ENCODE results near the gene C1QTNF8. TPM values are rescaled to one million over a fixed set of nuclear protein-coding genes. Genes with fewer than 3 reads are reported as not detected.

C1QTNF8 gene
- total and polyA plus RNA-seq, 2 donors (not counting 1 experiment from before 2014, with no cell fraction given): not detected

DNA sequence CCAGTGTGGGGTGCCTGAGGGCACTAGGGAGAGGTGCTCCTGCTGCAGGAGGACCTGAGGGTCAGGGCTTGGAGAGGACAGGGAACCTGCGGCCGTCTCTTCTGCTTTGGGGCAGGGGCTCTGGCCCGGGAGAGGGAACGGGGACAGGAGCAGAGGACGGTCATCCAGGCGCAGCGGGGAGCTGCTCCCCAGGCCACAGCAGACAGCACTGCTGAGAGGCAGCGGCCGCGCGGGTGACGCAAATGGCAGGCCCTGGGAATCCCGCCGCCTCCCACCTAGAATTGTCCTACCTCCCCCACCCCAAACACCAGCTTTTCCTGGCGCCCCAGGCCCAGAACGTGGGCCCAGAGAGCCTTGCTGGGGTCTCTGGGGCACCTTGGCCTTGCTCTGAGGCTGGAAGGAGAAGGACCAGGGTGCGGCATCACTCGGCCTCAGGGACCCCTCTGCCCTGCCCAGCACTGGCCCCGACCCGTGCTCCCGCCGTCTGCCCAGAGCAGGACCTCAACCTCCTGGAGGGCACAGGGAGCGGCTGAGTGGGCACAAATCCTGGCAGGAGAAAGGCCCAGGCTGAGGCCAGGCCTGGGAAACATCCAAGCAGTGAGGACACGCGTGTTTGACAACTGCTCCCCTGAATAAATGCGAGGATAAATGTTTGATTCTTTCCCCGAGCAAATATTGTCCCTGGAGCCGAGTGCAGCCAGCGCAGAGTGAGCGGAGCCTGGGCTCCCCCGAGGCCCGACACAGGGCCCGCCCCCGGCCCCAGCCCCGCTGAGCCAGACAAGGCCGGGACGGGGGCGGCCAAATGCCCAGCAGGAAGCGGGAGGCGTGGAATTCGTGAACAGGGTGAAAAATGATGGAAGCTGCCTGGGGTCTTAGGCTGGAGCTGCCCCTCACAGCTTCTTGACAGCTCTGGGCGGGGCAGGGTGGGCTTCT, 15.0 kb downstream of the C1QTNF8 start:
- H3K9me3 Mint-ChIP-seq (ENCODE audit: insufficient read depth): peaks cover 7% of the 10 kb centered on the region
- Histone ChIP-seq H3K27me3 (replicated peaks in 1 of 4; ENCODE audit: control extremely low read depth in 1 of 4, control insufficient read depth in 3 of 4, insufficient read depth in 4 of 4, low read length in 3 of 4) (peaks cover 0 to 29% (median 0%) of the 10 kb centered on the region in 4 experiments), H3K36me3 (replicated peaks in 1 of 2; ENCODE audit: control extremely low read depth in 1 of 2, control insufficient read depth in 1 of 2, extremely low read depth in 1 of 2, insufficient read depth in 2 of 2, low read length in 1 of 2) (no peaks in the 10 kb centered on the region), H3K4me3 (ENCODE audit: control extremely low read depth in 1 of 5, extremely low read depth in 1 of 5, insufficient read depth in 1 of 5, low read depth in 2 of 5, low read length in 4 of 5) (no peak overlapping the region), H3K4me1 (ENCODE audit: control insufficient read depth in 2 of 2, insufficient read depth in 2 of 2, low read length in 2 of 2) (no peaks in the 10 kb centered on the region), H2AFZ (ENCODE audit: insufficient read depth, low read depth, low read length, poor library complexity, severe bottlenecking) (no peak overlapping the region), H3K9ac (ENCODE audit: low read length) (no peak overlapping the region), H3K27ac (ENCODE audit: low read length in 2 of 2) (no peak overlapping the region), H4K20me1 (ENCODE audit: control insufficient read depth, insufficient read depth, low read length, poor library complexity, severe bottlenecking) (no peaks in the 10 kb centered on the region), H3K79me2 (ENCODE audit: control insufficient read depth, insufficient read depth, low read length) (no peaks in the 10 kb centered on the region), H3K9me3 (ENCODE audit: control extremely low read depth in 1 of 3, control insufficient read depth in 2 of 3, insufficient read depth in 1 of 3, low read length in 2 of 3) (peaks cover 0 to 39% (median 14%) of the 10 kb centered on the region in 3 donors), H3K4me2 (replicated peaks; ENCODE audit: low read depth, low read length, poor library complexity, severe bottlenecking) (no peak overlapping the region)
- H3K27me3 Mint-ChIP-seq: peaks cover 15% of the 10 kb centered on the region
- WGBS (ENCODE audit: insufficient coverage): 35% methylated on average over 40 of the region's 42 CpGs
- intact Hi-C loops (cut with micrococcal nuclease): no loop called here
- POLR2A ChIA-PET: interaction anchor here (0.6 kb wide), 1 partner anchor 27 kb away, joined by 8 read pairs; no protein-coding TSS in a partner anchor
- H3K27ac Mint-ChIP-seq: no peak overlapping the region
- no peak overlapping the region for H3K4me3 Mint-ChIP-seq
- TF ChIP-seq, protein P1, sequence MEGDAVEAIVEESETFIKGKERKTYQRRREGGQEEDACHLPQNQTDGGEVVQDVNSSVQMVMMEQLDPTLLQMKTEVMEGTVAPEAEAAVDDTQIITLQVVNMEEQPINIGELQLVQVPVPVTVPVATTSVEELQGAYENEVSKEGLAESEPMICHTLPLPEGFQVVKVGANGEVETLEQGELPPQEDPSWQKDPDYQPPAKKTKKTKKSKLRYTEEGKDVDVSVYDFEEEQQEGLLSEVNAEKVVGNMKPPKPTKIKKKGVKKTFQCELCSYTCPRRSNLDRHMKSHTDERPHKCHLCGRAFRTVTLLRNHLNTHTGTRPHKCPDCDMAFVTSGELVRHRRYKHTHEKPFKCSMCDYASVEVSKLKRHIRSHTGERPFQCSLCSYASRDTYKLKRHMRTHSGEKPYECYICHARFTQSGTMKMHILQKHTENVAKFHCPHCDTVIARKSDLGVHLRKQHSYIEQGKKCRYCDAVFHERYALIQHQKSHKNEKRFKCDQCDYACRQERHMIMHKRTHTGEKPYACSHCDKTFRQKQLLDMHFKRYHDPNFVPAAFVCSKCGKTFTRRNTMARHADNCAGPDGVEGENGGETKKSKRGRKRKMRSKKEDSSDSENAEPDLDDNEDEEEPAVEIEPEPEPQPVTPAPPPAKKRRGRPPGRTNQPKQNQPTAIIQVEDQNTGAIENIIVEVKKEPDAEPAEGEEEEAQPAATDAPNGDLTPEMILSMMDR (IDR thresholded peaks at IDR 0.05): no peak
- no peak for TF ChIP-seq EZH2 (IDR thresholded peaks at IDR 0.05; ENCODE audit: borderline replicate concordance, insufficient read depth, low read depth, low read length, poor library complexity, severe bottlenecking)
- H3K4me1 Mint-ChIP-seq: no peaks in the 10 kb centered on the region
- DNase-seq (no peak), ATAC-seq (ENCODE audit: low read depth) (no peak)
- CTCF ChIA-PET: no interaction called here

Data from B cell (primary cell).